GM18511 (cell line): Measurements from ENCODE around the gene S100A14.
A peak's percentile ranks its signal among the peaks of the same experiment; 100 is the strongest.

Experiments used
- ATAC-seq: cut with Tn5 transposase; IDR thresholded peaks from one replicate; pipeline ENCODE4 v1.9.1; 2021; ENCODE audit warnings: mild to moderate bottlenecking, moderate library complexity; ENCODE audit not compliant: unreplicated experiment

The S100A14 gene

GRCh38 chr1:153566414-153567371, 49.4 kb downstream of the S100A14 start:
- ATAC-seq, result peak; percentile 50

GRCh38 chr1:153565529-153566374, 50.4 kb downstream of the S100A14 start, which contains the start of gene S100A2:
Gene S100A2 (minus strand): TSS chr1:153565844. CDS start chr1:153563877, 1,967 bp downstream.
- peak; percentile 72 for ATAC-seq
